G401.6 (cell line): Measurements from ENCODE around the gene ENO1.
A peak's percentile ranks its signal among the peaks of the same experiment; 100 is the strongest.
"Not testable (repeated sequence)": the region's sequence is repeated elsewhere in the genome, so short reads cannot be mapped to it uniquely, and the experiment has no call there.

Experiments used
- FAIRE-seq: peaks from 2 replicates; lab custom pipeline; 2012; peaks lifted over from hg19 to GRCh38; lab: Jason Lieb, UNC

ENO1 gene

GRCh38 chr1:8896775-8897174, 18.3 kb upstream of the ENO1 start:
- FAIRE-seq, result not testable (repeated sequence)

DNA sequence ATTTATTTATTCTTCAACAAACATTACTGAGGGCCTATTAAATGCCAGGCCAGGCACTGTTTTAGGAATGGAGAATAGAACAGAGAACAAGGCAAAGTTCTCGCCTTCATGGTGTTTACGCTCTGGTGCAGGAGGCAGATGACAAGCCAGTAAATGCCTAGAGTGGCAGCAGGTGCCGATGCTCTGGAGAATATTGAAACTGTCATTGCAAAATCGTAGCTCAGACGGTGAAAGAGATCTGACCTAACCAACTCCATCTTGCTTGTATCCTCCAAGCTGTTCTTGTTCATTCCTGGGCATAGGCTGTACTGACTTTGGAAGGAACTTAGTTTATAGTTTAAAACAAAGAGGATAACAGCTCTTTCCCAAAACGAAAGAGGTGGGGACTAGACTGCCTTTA, 13.5 kb upstream of the ENO1 start:
- FAIRE-seq, result no peak

GRCh38 chr1:8891401-8891800, 12.9 kb upstream of the ENO1 start:
- no peak for FAIRE-seq

DNA sequence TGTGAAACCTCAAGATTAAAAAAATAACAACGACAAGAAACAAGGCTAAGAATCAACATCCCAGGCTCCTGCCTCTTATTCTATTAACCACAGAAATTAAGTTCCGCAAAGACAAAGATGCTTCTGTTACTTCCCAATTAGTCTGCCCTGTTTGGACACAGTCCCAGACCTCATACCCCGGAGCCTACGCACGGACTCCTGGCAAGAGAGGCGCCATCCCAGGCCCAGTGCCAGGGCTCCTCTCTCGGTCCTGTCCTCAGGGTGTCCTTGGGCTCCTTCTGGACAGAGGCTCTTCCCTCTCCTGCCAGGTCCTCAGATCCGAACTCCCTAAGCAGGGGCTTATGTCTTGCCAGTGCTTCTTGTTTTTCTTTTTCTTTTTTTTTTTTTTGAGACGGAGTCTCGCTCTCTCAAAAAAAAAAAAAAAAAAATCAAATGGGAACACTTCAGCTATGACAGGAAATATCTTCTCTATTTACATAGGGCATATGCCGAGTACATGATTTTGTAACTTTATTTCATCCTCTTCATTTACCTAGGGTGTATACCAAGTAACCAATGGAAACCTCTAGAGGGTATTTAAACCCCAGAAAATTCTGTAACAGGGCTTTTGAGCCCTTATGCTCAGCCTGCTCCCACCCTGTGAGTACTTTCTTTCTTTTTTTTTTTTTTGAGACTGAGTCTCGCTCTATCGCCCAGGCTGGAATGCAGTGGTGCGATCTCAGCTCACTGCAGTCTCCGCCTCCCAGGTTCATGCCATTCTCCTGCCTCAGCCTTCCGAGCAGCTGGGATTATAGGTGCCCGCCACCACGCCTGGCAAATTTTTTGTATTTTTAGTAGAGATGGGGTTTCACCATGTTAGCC, 11.7 kb upstream of the ENO1 start:
- FAIRE-seq, result no peak

DNA sequence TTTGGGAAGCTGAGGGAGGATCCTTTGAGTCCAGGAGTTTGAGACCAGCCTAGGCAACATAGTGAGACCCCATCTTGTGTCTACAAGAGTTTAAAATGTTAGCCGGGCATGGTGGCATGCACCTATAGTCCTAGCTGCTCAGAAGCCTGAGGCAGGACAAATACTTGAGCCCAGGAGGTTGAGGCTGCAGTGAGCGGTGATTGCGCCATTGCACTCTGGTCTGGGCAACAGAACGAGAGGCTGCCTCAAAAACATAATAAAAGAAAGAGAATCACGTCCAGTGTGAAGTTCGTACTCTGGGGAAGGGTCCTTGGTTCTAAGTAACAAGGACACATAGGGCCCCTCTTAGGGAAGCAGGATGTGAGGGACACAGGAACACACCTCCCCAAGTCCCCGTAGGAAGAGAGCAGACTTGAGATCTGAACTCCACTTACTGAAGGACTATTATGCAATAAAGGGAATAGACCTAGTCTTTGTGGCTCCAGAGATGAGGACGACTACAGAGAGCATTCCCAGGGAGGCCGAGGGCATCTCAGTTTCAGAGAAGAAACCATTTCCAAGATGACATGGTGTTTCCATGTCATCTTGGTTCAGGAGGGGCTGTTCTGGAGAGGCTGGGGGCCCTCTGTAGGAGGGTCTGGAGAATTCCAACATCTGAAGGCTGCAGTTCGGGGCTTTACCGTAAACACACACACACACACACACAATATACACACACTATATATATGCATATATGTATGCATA, 10.8 kb upstream of the ENO1 start:
- FAIRE-seq, result no peak

DNA sequence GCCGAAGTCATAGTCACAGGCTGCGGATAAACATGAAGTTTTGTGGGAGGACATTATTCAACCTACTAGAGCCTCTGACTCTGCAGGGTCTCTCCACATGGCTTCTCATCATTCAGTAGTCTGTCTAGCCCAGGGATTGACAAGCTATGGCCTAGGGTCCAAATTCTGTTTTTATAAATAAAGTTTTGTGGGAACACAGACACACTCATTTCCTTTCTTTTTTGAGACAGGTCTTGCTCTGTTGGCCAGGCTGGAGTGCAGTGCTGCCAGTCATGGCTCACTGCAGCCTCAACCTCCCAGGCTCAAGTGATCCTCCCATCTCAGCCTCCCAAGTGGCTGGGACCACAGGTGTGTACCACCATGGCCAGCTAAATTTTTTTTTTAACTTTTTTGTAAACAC, 8.1 kb upstream of the ENO1 start:
- FAIRE-seq, result no peak

DNA sequence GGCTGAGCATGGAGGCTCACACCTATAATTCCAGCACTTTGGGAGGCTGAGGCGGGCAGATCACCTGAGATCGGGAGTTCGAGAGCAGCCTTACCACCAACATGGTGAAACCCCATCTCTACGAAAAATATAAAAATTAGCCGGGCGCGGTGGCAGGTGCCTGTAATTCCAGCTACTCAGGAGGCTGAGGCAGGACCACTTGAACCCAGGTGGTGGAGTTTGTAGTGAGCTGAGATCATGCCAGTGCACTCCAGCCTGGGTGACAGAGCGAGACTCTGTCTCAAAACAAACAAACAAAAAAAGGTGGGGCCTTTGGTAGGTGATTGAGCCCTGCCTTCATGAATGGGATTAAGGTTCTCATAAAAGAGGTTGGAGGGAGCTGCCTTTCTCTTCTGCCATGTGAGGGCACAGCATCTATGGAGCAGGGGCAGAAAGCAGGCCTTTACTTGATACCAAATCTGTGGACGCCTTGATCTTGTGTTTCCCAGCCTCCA, 7.6 kb upstream of the ENO1 start:
- not testable (repeated sequence) for FAIRE-seq

GRCh38 chr1:8884105-8884504, 5.6 kb upstream of the ENO1 start:
- not testable (repeated sequence) for FAIRE-seq

GRCh38 chr1:8883491-8883890, 5.0 kb upstream of the ENO1 start:
- no peak for FAIRE-seq

- FAIRE-seq, result peak; percentile 66
These were observed 1.6 kb upstream of the ENO1 start for GRCh38 chr1:8879922-8880676.

DNA sequence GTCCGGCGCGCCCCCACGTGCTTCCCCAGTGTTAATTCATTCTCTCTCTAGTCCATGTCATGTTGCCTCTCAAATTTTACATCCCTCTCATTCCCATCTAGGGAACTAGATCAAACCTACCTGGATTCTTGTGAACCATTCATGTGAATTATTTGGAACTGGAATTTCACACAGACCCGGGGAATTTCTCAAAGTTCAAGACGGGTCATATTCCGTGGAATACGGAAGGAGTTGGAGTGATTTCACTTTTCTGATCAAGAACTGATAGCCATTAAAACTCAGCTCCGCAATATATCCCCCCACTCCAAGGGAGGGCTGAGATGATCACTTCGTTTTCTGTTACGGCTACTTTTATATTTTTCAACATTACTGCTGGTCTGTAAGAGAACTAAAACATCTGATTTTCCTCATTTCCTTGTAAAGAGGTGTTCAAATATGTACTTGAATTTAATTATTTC, 1.0 kb upstream of the ENO1 start:
- FAIRE-seq, result no peak

- peak; percentile 55 for FAIRE-seq
These were observed 395 bp upstream of the ENO1 start for GRCh38 chr1:8878698-8879463.

GRCh38 chr1:8876087-8876486, 2.4 kb downstream of the ENO1 start:
- no peak for FAIRE-seq

DNA sequence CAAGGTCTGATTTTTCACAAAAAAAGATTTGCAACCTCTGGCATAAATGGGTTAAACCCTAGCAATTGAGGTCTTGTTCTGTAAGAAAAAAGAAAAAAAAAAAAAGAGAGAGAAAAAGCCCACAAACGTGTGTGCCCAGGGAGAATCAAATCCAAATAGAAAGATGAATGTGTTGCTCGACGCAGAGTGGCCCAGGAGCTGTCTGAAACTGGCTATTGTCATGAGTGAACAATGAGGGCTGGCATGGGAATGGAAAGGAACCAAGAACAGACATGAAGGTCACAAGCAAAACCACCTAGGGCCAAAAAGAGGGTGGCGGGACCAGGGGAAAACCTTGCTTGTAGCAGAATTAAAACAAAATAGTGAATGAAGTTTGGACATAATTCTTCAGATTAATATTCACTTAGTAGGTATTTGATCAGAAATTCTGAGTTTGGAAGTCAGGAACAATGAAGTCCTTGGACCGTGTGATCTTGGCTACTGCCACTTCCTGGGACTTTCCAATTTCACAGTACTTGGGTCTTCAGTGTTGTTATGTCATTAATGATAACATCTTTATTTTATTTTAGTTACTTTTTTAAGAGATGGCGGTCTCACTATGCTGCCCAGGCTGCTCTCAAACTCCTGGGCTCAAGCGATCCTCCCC, 3.1 kb downstream of the ENO1 start:
- FAIRE-seq, result no peak

- FAIRE-seq, result no peak
These were observed 4.0 kb downstream of the ENO1 start for GRCh38 chr1:8874230-8875201.

DNA sequence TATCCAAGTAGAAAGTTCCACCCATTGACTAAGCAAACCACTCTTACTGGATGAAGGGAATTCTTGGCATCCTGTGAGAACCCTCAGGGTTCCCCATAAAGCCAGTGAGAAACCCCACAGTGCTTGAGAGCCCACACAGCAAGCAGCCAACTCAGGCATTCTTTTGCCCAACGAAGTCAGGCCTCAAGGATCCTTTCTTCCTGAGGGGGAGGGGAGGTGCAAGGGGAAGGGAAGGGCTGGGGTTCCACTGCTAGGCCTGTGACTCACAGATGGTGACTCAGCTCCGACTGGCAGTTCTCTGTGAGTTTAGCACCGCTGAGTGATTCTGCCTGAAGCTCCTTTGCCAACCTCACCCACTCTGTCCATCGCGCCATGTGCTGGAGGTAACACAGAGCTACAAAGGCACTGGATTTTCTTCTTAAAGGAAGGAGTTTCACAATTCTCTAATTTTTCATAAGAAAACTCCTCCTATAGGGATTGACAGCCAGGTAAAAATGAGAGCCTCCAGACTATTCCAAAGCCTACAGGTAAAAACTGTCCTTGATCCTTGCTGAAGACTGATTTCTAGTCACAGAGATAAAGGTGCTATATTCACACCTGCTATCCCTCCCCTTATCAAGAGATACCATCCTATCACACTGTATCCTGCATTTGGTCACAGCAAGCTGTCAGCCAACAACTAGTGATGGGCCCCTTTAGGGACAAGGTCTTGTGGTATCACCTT, 4.8 kb downstream of the ENO1 start:
- FAIRE-seq, result no peak

- no peak for FAIRE-seq
These were observed 5.5 kb downstream of the ENO1 start for GRCh38 chr1:8873001-8873400.

DNA sequence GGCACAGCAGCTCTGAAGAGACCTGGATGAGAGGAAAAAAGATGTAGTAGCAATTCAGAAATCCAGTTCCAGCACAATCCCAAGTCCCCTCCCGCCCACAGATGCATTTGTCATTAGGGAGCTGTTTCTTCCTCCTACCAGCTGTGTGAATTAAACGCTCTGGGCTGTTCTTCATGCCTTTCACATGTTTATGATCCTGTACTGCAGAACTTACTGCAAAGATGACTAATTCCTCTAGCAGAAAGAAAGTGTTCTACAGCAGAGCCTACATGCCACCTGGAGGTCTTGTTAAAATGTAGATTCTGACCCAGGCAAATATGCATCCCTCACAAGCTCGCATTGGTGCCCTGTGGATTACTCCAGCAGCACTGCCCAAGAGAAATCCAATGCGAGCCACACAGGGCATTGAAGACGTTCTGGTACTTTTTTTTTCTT, 6.5 kb downstream of the ENO1 start:
- FAIRE-seq, result no peak

DNA sequence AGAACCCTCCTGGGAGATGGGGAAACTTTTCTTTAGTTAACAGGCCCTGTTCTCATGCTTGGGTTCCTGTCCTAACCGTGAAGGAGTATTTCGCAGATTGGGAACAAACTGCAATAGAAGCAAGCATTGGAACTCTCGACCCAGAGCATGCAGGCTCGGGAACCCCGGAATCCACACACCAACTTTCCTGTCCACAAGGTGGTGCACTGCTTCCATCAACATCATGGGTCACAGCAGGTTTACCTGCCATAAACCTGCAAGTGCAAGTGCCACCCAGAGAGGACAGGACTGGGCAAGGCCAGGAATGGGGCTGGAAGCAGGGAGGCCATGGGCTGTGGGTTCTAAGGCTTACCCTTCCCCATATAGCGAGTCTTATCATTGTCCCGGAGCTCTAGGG, 6.9 kb downstream of the ENO1 start:
- no peak for FAIRE-seq
